HepG2 (cell line): ENCODE data around the gene SNX9. TPM values are rescaled to one million over a fixed set of nuclear protein-coding genes. Genes with fewer than 3 reads are reported as not detected.

Source experiments
- ADNP ChIP-seq: sonication (generic); formaldehyde crosslinking; IDR thresholded peaks from 2 replicates; pipeline ENCODE4 v1.4.0; 2020; ENCODE audit warnings: missing genetic modification reagents
- ATF7-NPFF ChIP-seq: sonication (generic); formaldehyde crosslinking; IDR thresholded peaks from 2 replicates; pipeline ENCODE4 v1.8.1; 2023; ENCODE audit warnings: mild to moderate bottlenecking, low read depth, missing genetic modification reagents, moderate library complexity
- CCAR2 ChIP-seq: fragments of 200-400 bp; formaldehyde crosslinking; optimal IDR thresholded peaks from 2 replicates; pipeline ENCODE3; 2018; ENCODE audit warnings: low read depth, mild to moderate bottlenecking, low read length, moderate library complexity
- FIP1L1 ChIP-seq: fragments of 200-400 bp; formaldehyde crosslinking; IDR thresholded peaks from 2 replicates; pipeline ENCODE4 v1.6.1; 2018; ENCODE audit warnings: low read depth, mild to moderate bottlenecking, low read length, moderate library complexity, borderline replicate concordance; ENCODE audit not compliant: insufficient read depth
- FOXP1 ChIP-seq, 2 experiments: fragments of 450-650 bp in 1 of 2; IDR thresholded peaks; 2 replicates each; pipeline ENCODE4 v1.6.1; 2017 to 2018; ENCODE audit warnings: antibody characterized with exemption in 1 of 2
- RELA ChIP-seq: sonication (generic); formaldehyde crosslinking; IDR thresholded peaks from 2 replicates; pipeline ENCODE4 v1.4.0; 2020; ENCODE audit warnings: missing genetic modification reagents
- RORA ChIP-seq: sonication (generic); formaldehyde crosslinking; IDR thresholded peaks from 2 replicates; pipeline ENCODE4 v1.5.0; 2020; ENCODE audit warnings: mild to moderate bottlenecking, missing genetic modification reagents, moderate library complexity
- SNAI1 ChIP-seq: sonication (generic); formaldehyde crosslinking; IDR thresholded peaks from 2 replicates; pipeline ENCODE4 v1.5.0; 2020; ENCODE audit warnings: mild to moderate bottlenecking, missing genetic modification reagents, borderline replicate concordance
- SNAPC2 ChIP-seq: sonication (generic); formaldehyde crosslinking; IDR thresholded peaks from 2 replicates; pipeline ENCODE4 v1.8.1; 2022; ENCODE audit warnings: mild to moderate bottlenecking, missing genetic modification reagents
- STAT5B ChIP-seq: sonication (generic); formaldehyde crosslinking; IDR thresholded peaks from 2 replicates; pipeline ENCODE4 v1.4.0; 2020; ENCODE audit warnings: missing genetic modification reagents
- SYNCRIP ChIP-seq: fragments of 200-400 bp; formaldehyde crosslinking; IDR thresholded peaks from 2 replicates; pipeline ENCODE4 v1.6.1; 2018; ENCODE audit warnings: mild to moderate bottlenecking, low read depth, low read length; ENCODE audit not compliant: insufficient read depth
- ZMAT3 ChIP-seq: sonication (generic); formaldehyde crosslinking; conservative IDR thresholded peaks from 2 replicates; pipeline ENCODE4 v1.7.0; 2021; ENCODE audit warnings: missing genetic modification reagents
- ZNF20 ChIP-seq: sonication (generic); formaldehyde crosslinking; IDR thresholded peaks from 2 replicates; pipeline ENCODE4 v1.4.0; 2020; ENCODE audit warnings: mild to moderate bottlenecking, moderate library complexity, missing genetic modification reagents
- ZNF382 ChIP-seq: sonication (generic); formaldehyde crosslinking; IDR thresholded peaks from 2 replicates; pipeline ENCODE4 v1.5.0; 2020; ENCODE audit warnings: missing genetic modification reagents, mild to moderate bottlenecking, borderline replicate concordance
- ZNF44 ChIP-seq: sonication (generic); formaldehyde crosslinking; IDR thresholded peaks from 2 replicates; pipeline ENCODE4 v1.5.1; 2020; ENCODE audit warnings: mild to moderate bottlenecking, missing genetic modification reagents
- ZNF556 ChIP-seq: sonication (generic); formaldehyde crosslinking; IDR thresholded peaks from 2 replicates; pipeline ENCODE4 v1.4.0; 2020; ENCODE audit warnings: mild to moderate bottlenecking, missing genetic modification reagents, borderline replicate concordance
- ZNF557 ChIP-seq: sonication (generic); formaldehyde crosslinking; IDR thresholded peaks from 2 replicates; pipeline ENCODE4 v1.4.0; 2020; ENCODE audit warnings: missing genetic modification reagents
- polyA plus RNA-seq, 8 experiments: library from polyadenylated mRNA; depleted of rRNA in 3 of 8; stranded (reverse) in 7 of 8; unstranded in 1 of 8; fragments of >200 nt; fragmentation: Illumina TruSeq in 4 of 8; extraction: Trizol in 4 of 8; gene quantifications; 2 replicates each; pipeline versions ENCODE4 v1.2.1 to v1.2.3, GENCODE V29; 2011 to 2016; ENCODE audit warnings: low read depth in 4 of 8, missing spikeins in 1 of 8, mixed read lengths in 1 of 8; ENCODE audit not compliant: insufficient read depth in 1 of 8
- total RNA-seq, 5 experiments: library from RNA; depleted of rRNA; stranded (reverse); fragments of >200 nt; fragmentation: Illumina TruSeq; extraction: Trizol; gene quantifications; 2 replicates each; pipeline ENCODE4 v1.2.3, GENCODE V29; 2016; ENCODE audit warnings: low read depth in 1 of 5
- TF ChIP-seq, protein P1 (sequence below): sonication (generic); formaldehyde crosslinking; IDR thresholded peaks from 2 replicates; pipeline ENCODE4 v1.5.0; 2020; ENCODE audit warnings: mild to moderate bottlenecking, missing genetic modification reagents, borderline replicate concordance
- TF ChIP-seq, protein P2 (sequence below): IDR thresholded peaks from 2 replicates; pipeline ENCODE4 v1.6.1; 2016; ENCODE audit warnings: missing compliant biosample characterization, missing genetic modification reagents, borderline replicate concordance
- TF ChIP-seq, protein P3 (sequence below): sonication (generic); formaldehyde crosslinking; IDR thresholded peaks from 2 replicates; pipeline ENCODE4 v1.5.0; 2020; ENCODE audit warnings: missing genetic modification reagents
- TF ChIP-seq, protein P4 (sequence below): sonication (generic); formaldehyde crosslinking; IDR thresholded peaks from 2 replicates; pipeline ENCODE4 v1.4.0; 2020; ENCODE audit warnings: mild to moderate bottlenecking, missing genetic modification reagents

The SNX9 gene
- total and polyA plus RNA-seq, 2 of the 13 experiments (the other 11 are each of a cell fraction or from before 2014, with no cell fraction given), result 21.9 to 36.0 TPM

DNA sequence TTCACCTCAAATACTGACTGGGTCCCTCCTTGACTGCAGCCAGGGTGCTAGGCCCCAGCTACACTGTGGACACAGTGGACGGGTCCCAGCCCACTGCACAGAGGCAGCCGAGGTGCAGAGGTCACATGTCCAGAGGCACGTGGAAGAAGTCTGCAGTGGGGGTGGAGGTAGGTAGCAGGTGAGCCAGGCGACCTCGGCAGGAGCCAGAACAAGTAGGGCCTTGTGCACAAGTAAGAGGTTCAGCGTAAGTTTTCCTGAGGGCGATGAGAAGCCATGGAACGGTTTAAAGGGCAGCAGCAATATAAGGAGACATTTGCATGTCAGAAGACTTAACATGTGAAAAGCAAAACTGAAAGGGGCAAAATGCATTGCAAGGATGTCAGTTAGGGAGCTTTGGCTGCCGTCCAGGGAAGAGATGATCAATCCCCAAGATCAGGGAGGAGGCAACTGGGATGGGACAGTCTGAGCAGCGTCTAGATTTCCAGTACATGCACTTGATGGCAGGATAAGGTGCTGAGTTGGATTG, 49.7 kb upstream of the SNX9 start (continued):
- TF ChIP-seq, protein P1, sequence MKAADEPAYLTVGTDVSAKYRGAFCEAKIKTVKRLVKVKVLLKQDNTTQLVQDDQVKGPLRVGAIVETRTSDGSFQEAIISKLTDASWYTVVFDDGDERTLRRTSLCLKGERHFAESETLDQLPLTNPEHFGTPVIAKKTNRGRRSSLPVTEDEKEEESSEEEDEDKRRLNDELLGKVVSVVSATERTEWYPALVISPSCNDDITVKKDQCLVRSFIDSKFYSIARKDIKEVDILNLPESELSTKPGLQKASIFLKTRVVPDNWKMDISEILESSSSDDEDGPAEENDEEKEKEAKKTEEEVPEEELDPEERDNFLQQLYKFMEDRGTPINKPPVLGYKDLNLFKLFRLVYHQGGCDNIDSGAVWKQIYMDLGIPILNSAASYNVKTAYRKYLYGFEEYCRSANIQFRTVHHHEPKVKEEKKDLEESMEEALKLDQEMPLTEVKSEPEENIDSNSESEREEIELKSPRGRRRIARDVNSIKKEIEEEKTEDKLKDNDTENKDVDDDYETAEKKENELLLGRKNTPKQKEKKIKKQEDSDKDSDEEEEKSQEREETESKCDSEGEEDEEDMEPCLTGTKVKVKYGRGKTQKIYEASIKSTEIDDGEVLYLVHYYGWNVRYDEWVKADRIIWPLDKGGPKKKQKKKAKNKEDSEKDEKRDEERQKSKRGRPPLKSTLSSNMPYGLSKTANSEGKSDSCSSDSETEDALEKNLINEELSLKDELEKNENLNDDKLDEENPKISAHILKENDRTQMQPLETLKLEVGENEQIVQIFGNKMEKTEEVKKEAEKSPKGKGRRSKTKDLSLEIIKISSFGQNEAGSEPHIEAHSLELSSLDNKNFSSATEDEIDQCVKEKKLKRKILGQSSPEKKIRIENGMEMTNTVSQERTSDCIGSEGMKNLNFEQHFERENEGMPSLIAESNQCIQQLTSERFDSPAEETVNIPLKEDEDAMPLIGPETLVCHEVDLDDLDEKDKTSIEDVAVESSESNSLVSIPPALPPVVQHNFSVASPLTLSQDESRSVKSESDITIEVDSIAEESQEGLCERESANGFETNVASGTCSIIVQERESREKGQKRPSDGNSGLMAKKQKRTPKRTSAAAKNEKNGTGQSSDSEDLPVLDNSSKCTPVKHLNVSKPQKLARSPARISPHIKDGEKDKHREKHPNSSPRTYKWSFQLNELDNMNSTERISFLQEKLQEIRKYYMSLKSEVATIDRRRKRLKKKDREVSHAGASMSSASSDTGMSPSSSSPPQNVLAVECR (CRISPR knock-in tag), result peak; percentile 17; the same call in 1 of the 2 replicates
- TF ChIP-seq SNAPC2 (CRISPR knock-in tag) (no peak), ZNF44 (CRISPR knock-in tag) (no peak), ZNF382 (CRISPR knock-in tag) (no peak), ZNF20 (CRISPR knock-in tag) (no peak), ZMAT3 (CRISPR knock-in tag) (no peak), ZNF557 (no peak), STAT5B (CRISPR knock-in tag) (no peak), ATF7-NPFF (CRISPR knock-in tag) (no peak), CCAR2 (no peak), ZNF556 (no peak), FIP1L1 (no peak), FOXP1 (IDR thresholded peaks at IDR 0.05) (no peak), FOXP1 (CRISPR knock-in tag; IDR thresholded peaks at IDR 0.05) (no peak), RELA (CRISPR knock-in tag) (no peak), SYNCRIP (no peak), ADNP (CRISPR knock-in tag) (no peak), SNAI1 (no peak), RORA (CRISPR knock-in tag) (no peak)
- TF ChIP-seq, protein P2, sequence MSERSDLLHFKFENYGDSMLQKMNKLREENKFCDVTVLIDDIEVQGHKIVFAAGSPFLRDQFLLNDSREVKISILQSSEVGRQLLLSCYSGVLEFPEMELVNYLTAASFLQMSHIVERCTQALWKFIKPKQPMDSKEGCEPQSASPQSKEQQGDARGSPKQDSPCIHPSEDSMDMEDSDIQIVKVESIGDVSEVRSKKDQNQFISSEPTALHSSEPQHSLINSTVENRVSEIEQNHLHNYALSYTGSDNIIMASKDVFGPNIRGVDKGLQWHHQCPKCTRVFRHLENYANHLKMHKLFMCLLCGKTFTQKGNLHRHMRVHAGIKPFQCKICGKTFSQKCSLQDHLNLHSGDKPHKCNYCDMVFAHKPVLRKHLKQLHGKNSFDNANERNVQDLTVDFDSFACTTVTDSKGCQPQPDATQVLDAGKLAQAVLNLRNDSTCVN (CRISPR knock-in tag), result no peak
- TF ChIP-seq, protein P3, sequence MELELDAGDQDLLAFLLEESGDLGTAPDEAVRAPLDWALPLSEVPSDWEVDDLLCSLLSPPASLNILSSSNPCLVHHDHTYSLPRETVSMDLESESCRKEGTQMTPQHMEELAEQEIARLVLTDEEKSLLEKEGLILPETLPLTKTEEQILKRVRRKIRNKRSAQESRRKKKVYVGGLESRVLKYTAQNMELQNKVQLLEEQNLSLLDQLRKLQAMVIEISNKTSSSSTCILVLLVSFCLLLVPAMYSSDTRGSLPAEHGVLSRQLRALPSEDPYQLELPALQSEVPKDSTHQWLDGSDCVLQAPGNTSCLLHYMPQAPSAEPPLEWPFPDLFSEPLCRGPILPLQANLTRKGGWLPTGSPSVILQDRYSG (CRISPR knock-in tag), result no peak
- TF ChIP-seq, protein P4, sequence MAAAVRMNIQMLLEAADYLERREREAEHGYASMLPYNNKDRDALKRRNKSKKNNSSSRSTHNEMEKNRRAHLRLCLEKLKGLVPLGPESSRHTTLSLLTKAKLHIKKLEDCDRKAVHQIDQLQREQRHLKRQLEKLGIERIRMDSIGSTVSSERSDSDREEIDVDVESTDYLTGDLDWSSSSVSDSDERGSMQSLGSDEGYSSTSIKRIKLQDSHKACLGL (CRISPR knock-in tag), result 0 out of 2 replicates have a peak, but pooled peaks have one; percentile 34
